PFSK-1 (cell line): ENCODE data around the gene OBSL1.

Experiments
- FOXP2 ChIP-seq: optimal IDR thresholded peaks from 2 replicates; pipeline ENCODE3; 2011; ENCODE audit warnings: borderline replicate concordance, control low read depth, inconsistent platforms; ENCODE audit not compliant: insufficient read depth; ENCODE audit errors: extremely low read length, extremely low read depth
- POLR2AphosphoS5 ChIP-seq: IDR thresholded peaks from 2 replicates; pipeline ENCODE4 v1.6.1; 2012; ENCODE audit warnings: low read depth, mild to moderate bottlenecking, control low read depth, low read length, moderate library complexity
- REST ChIP-seq, 2 experiments: IDR thresholded peaks; 2 replicates each; pipeline versions ENCODE4 v1.6.1 to v1.8.0; 2011 to 2012; ENCODE audit warnings: low read depth in 2 of 2, low read length in 2 of 2, control low read depth in 1 of 2, inconsistent platforms in 1 of 2, mild to moderate bottlenecking in 1 of 2, moderate library complexity in 1 of 2; ENCODE audit not compliant: insufficient read depth in 1 of 2
- SIN3A ChIP-seq: IDR thresholded peaks from 2 replicates; pipeline ENCODE4 v1.6.1; 2012; ENCODE audit warnings: mild to moderate bottlenecking, low read length, moderate library complexity, borderline replicate concordance; ENCODE audit not compliant: insufficient read depth
- TAF1 ChIP-seq: IDR thresholded peaks from 2 replicates; pipeline ENCODE4 v1.6.1; 2012; ENCODE audit warnings: low read length, control low read depth, borderline replicate concordance; ENCODE audit not compliant: insufficient read depth

OBSL1 gene

GRCh38 chr2:219560037-219560892, 11.1 kb downstream of the OBSL1 start:
- TF ChIP-seq TAF1 (no peak), FOXP2 (no peak), REST (IDR thresholded peaks at IDR 0.05; ENCODE audit: insufficient read depth in 1 of 2, low read depth in 2 of 2, low read length in 2 of 2) (no peak), SIN3A (no peak), POLR2AphosphoS5 (no peak)

- TF ChIP-seq REST (IDR thresholded peaks at IDR 0.05; ENCODE audit: insufficient read depth in 1 of 2, low read depth in 2 of 2, low read length in 2 of 2), result no peak
- TF ChIP-seq SIN3A, result no peak
- TF ChIP-seq FOXP2, result no peak
- no peak for TF ChIP-seq POLR2AphosphoS5
- TF ChIP-seq TAF1, result no peak
Observed at GRCh38 chr2:219559156-219559915, 12.0 kb downstream of the OBSL1 start.

- TF ChIP-seq SIN3A (no peak), TAF1 (no peak), REST (IDR thresholded peaks at IDR 0.05; ENCODE audit: insufficient read depth in 1 of 2, low read depth in 2 of 2, low read length in 2 of 2) (no peak), POLR2AphosphoS5 (no peak), FOXP2 (no peak)
Observed at GRCh38 chr2:219557791-219558785, 13.3 kb downstream of the OBSL1 start.

GRCh38 chr2:219557320-219557719, 14.0 kb downstream of the OBSL1 start:
- TF ChIP-seq FOXP2, result no peak
- TF ChIP-seq POLR2AphosphoS5, result no peak
- no peak for TF ChIP-seq SIN3A
- no peak for TF ChIP-seq TAF1
- no peak for TF ChIP-seq REST (IDR thresholded peaks at IDR 0.05; ENCODE audit: insufficient read depth in 1 of 2, low read depth in 2 of 2, low read length in 2 of 2)
